GM10266 (cell line): ENCODE results near the gene FHL2.

Experiments used
- DNase-seq: peaks from one replicate; pipeline ENCODE4 v3.0.0; 2012; ENCODE audit errors: extremely low spot score
- TF ChIP-seq, protein P1 (sequence below): IDR thresholded peaks from 2 replicates; pipeline ENCODE4 v1.5.1; 2012; ENCODE audit warnings: mild to moderate bottlenecking, low read depth; ENCODE audit not compliant: control insufficient read depth, insufficient read depth; ENCODE audit errors: missing control alignments

FHL2 gene

DNA sequence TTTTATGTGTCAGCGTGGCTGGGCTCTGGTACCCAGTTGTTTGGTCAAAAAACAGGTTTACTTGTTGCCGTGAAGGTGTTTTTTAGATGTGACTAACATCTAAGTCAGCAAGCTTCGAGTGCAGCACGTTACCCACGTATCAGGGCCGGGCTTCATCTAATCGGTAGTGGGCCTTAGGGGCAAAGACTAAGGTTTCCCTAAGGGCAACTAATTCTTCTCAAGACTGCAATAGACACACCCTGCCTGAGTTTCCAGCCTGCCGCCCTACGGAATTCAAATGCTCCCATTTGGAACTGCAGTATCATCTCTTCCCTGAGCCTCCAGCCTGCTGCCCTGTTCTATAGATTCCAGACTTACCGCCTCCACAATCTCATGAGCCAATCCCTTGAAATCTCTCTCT lies 27.7 kb downstream of the FHL2 start:
- TF ChIP-seq, protein P1, sequence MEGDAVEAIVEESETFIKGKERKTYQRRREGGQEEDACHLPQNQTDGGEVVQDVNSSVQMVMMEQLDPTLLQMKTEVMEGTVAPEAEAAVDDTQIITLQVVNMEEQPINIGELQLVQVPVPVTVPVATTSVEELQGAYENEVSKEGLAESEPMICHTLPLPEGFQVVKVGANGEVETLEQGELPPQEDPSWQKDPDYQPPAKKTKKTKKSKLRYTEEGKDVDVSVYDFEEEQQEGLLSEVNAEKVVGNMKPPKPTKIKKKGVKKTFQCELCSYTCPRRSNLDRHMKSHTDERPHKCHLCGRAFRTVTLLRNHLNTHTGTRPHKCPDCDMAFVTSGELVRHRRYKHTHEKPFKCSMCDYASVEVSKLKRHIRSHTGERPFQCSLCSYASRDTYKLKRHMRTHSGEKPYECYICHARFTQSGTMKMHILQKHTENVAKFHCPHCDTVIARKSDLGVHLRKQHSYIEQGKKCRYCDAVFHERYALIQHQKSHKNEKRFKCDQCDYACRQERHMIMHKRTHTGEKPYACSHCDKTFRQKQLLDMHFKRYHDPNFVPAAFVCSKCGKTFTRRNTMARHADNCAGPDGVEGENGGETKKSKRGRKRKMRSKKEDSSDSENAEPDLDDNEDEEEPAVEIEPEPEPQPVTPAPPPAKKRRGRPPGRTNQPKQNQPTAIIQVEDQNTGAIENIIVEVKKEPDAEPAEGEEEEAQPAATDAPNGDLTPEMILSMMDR: no peak
- no peak for DNase-seq

- TF ChIP-seq, protein P1: peak; percentile 96
- peak; percentile 70 for DNase-seq
Measured at GRCh38 chr2:105369777-105370690, 28.8 kb downstream of the FHL2 start.

- TF ChIP-seq, protein P1: no peak
- DNase-seq: no peak
Measured at GRCh38 chr2:105368759-105369408, 30.0 kb downstream of the FHL2 start.

- DNase-seq: no peak
- TF ChIP-seq, protein P1: no peak
Measured at GRCh38 chr2:105365206-105365605, 33.6 kb downstream of the FHL2 start.

GRCh38 chr2:105364436-105365139 lies 34.3 kb downstream of the FHL2 start:
- TF ChIP-seq, protein P1: no peak
- DNase-seq: no peak

DNA sequence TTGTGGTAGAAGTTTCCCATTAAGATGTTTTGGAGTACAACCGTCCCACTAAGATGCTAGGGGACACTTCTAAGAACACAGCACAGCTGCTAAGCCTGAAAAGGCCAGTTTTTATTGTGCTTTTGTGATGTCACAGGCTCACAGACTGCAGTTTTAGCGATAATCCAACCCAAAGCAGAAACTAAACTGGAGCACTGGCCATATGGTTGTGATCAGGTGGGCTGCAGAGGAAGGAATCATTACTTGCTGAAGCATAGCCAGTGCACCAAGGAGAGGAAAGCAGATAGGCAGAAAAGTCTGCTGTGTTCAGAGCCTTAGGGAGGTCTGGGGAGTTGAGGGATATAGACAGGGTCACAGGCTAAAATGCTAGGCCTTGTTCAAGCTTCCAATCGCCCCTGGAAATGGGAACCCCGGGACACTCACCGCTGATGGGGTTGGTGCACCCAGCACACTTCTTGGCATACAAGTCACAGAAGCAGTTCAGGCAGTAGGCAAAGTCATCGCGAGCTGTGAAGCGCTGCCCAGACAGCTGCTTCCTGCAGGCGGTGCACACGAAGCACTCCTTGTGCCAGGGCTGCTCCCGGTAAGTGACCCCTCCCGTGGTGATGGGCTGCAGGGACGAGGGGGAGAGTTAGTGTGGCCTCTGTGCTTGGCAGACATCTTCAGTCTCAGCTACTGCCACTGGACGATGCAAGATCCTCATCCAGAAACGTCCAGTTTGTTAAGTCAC lies 35.8 kb downstream of the FHL2 start:
- TF ChIP-seq, protein P1: no peak
- DNase-seq: no peak
